ENCODE data around the gene FAM171A1.

FAM171A1 gene

GRCh38 chr10:15378569-15378968 lies 7.5 kb upstream of the FAM171A1 start:
- Histone ChIP-seq H3K79me2 (no peaks in the 10 kb centered on the region), H3K27me3 (ENCODE audit: control insufficient read depth, insufficient read depth, low read length) (no peaks in the 10 kb centered on the region), H3K9me3 (ENCODE audit: control insufficient read depth, low read length) (no peaks in the 10 kb centered on the region), H3K9ac (no peak overlapping the region), H3K4me3 (ENCODE audit: low read depth, low read length) (no peak overlapping the region), H3K27ac (no peak overlapping the region), H3K4me1 (no peaks in the 10 kb centered on the region), H3K36me3 (ENCODE audit: control insufficient read depth, insufficient read depth, low read length) (no peaks in the 10 kb centered on the region), H2AFZ (no peak overlapping the region), H3K4me2 (ENCODE audit: low read length) (no peak overlapping the region)
- no peak for TF ChIP-seq CTCF (IDR thresholded peaks at IDR 0.05)

GRCh38 chr10:15374566-15374965 lies 3.5 kb upstream of the FAM171A1 start:
- no peak overlapping the region for H3K4me2 ChIP-seq (ENCODE audit: low read length)
- H3K79me2 ChIP-seq = no peaks in the 10 kb centered on the region
- H3K4me1 ChIP-seq = no peaks in the 10 kb centered on the region
- H3K27me3 ChIP-seq (ENCODE audit: control insufficient read depth, insufficient read depth, low read length) = no peaks in the 10 kb centered on the region
- no peaks in the 10 kb centered on the region for H3K9me3 ChIP-seq (ENCODE audit: control insufficient read depth, low read length)
- no peak for TF ChIP-seq CTCF (IDR thresholded peaks at IDR 0.05)
- no peak overlapping the region for H3K27ac ChIP-seq
- no peak overlapping the region for H3K4me3 ChIP-seq (ENCODE audit: low read depth, low read length)
- H3K9ac ChIP-seq = no peak overlapping the region
- H3K36me3 ChIP-seq (ENCODE audit: control insufficient read depth, insufficient read depth, low read length) = no peaks in the 10 kb centered on the region
- no peak overlapping the region for H2AFZ ChIP-seq

- Histone ChIP-seq H3K36me3 (ENCODE audit: control insufficient read depth, insufficient read depth, low read length) (no peaks in the 10 kb centered on the region), H3K9ac (no peak overlapping the region), H3K27me3 (ENCODE audit: control insufficient read depth, insufficient read depth, low read length) (no peaks in the 10 kb centered on the region), H3K27ac (no peak overlapping the region), H3K4me2 (ENCODE audit: low read length) (no peak overlapping the region), H3K9me3 (ENCODE audit: control insufficient read depth, low read length) (no peaks in the 10 kb centered on the region), H3K79me2 (no peaks in the 10 kb centered on the region), H3K4me3 (ENCODE audit: low read depth, low read length) (no peak overlapping the region), H3K4me1 (no peaks in the 10 kb centered on the region), H2AFZ (no peak overlapping the region)
- TF ChIP-seq CTCF (IDR thresholded peaks at IDR 0.05) = no peak
These were observed 3.1 kb upstream of the FAM171A1 start for GRCh38 chr10:15374156-15374555.

GRCh38 chr10:15373199-15373598 lies 2.1 kb upstream of the FAM171A1 start:
- Histone ChIP-seq H2AFZ (no peak overlapping the region), H3K4me2 (ENCODE audit: low read length) (no peak overlapping the region), H3K4me1 (no peaks in the 10 kb centered on the region), H3K27ac (no peak overlapping the region), H3K36me3 (ENCODE audit: control insufficient read depth, insufficient read depth, low read length) (no peaks in the 10 kb centered on the region), H3K79me2 (no peaks in the 10 kb centered on the region), H3K9me3 (ENCODE audit: control insufficient read depth, low read length) (no peaks in the 10 kb centered on the region), H3K4me3 (ENCODE audit: low read depth, low read length) (no peak overlapping the region), H3K9ac (no peak overlapping the region), H3K27me3 (ENCODE audit: control insufficient read depth, insufficient read depth, low read length) (no peaks in the 10 kb centered on the region)
- no peak for TF ChIP-seq CTCF (IDR thresholded peaks at IDR 0.05)

GRCh38 chr10:15370212-15370855 lies 755 bp downstream of the FAM171A1 start:
- H3K9me3 ChIP-seq (ENCODE audit: control insufficient read depth, low read length) = no peaks in the 10 kb centered on the region
- H3K4me2 ChIP-seq (ENCODE audit: low read length) = peak overlapping the region; percentile 84
- H3K9ac ChIP-seq = peak overlapping the region; percentile 33

More at GRCh38 chr10:15370212-15370855, 755 bp downstream of the FAM171A1 start:
- TF ChIP-seq CTCF (IDR thresholded peaks at IDR 0.05) = no peak
- no peaks in the 10 kb centered on the region for H3K27me3 ChIP-seq (ENCODE audit: control insufficient read depth, insufficient read depth, low read length)
- no peaks in the 10 kb centered on the region for H3K4me1 ChIP-seq
- peak overlapping the region; percentile 85 for H2AFZ ChIP-seq
- peak overlapping the region; percentile 50 for H3K4me3 ChIP-seq (ENCODE audit: low read depth, low read length)
- H3K27ac ChIP-seq = no peak overlapping the region
- H3K79me2 ChIP-seq = no peaks in the 10 kb centered on the region
- H3K36me3 ChIP-seq (ENCODE audit: control insufficient read depth, insufficient read depth, low read length) = no peaks in the 10 kb centered on the region

Data from parathyroid adenoma (tissue), 2 donors.